Hepatocyte (in vitro differentiated cells): ENCODE data around the gene SDR42E1.

Source experiments
- EZH2 ChIP-seq: fragments of 200-600 bp; sonication (generic); IDR thresholded peaks from 2 replicates; pipeline ENCODE4 v1.6.1; 2016; ENCODE audit warnings: antibody characterized with exemption, mild to moderate bottlenecking, borderline replicate concordance
- TF ChIP-seq, protein P1 (sequence below): fragments of 200-600 bp; sonication (generic); IDR thresholded peaks from 2 replicates; pipeline ENCODE4 v1.5.1; 2016; ENCODE audit warnings: antibody characterized with exemption, mild to moderate bottlenecking; ENCODE audit not compliant: poor library complexity

DNA sequence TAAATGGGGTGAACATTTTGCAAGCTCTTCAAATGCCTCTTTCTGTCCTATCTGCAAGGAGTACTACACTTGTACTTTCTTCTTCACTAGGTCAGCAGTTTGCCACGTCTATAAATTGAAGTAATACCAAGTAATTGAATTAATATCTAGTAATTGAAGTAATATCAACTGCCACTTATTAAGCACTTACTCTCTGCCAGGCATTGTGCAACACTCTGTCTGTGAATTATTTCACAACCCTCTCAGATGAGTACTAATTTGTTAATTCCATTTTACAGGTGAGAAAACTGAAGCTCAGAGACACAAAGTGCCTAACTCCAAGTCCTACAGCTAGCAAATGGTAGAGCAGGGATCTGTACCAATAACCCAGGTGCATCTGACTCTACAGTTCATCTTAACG is 4.1 kb downstream of the SDR42E1 start:
- TF ChIP-seq, protein P1, sequence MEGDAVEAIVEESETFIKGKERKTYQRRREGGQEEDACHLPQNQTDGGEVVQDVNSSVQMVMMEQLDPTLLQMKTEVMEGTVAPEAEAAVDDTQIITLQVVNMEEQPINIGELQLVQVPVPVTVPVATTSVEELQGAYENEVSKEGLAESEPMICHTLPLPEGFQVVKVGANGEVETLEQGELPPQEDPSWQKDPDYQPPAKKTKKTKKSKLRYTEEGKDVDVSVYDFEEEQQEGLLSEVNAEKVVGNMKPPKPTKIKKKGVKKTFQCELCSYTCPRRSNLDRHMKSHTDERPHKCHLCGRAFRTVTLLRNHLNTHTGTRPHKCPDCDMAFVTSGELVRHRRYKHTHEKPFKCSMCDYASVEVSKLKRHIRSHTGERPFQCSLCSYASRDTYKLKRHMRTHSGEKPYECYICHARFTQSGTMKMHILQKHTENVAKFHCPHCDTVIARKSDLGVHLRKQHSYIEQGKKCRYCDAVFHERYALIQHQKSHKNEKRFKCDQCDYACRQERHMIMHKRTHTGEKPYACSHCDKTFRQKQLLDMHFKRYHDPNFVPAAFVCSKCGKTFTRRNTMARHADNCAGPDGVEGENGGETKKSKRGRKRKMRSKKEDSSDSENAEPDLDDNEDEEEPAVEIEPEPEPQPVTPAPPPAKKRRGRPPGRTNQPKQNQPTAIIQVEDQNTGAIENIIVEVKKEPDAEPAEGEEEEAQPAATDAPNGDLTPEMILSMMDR, result no peak
- TF ChIP-seq EZH2, result no peak
